ENCODE data around the gene CCDC157. TPM values are rescaled to one million over a fixed set of nuclear protein-coding genes. Genes with fewer than 3 reads are reported as not detected.

Gene CCDC157
- total and polyA plus RNA-seq, 2 donors (not counting 1 experiment from before 2014, with no cell fraction given) = 3.6 to 6.4 TPM

DNA sequence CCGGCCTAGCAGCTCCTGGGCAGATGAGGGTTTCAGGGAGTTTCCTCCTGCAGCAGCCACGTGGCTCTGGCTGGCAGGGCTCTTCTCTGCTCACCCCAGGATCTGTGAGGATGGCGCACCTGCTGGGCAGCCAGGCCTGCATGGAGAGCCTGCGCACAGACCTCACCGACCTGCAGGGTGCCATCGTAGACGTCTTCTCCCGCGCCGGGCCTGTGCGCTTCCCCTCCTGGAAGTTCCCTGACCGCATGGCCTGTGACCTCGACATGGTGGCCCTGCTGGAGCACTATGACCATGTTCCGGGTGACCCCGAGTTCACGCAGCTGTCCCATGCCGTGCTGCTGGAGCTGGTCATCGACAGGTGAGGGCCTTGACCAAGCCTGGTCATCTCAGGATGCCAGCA is 9.1 kb downstream of the CCDC157 start:
- POLR2A ChIA-PET = no interaction called here

GRCh38 chr22:30368420-30368819 is 11.6 kb downstream of the CCDC157 start:
- TF ChIP-seq, protein P1, sequence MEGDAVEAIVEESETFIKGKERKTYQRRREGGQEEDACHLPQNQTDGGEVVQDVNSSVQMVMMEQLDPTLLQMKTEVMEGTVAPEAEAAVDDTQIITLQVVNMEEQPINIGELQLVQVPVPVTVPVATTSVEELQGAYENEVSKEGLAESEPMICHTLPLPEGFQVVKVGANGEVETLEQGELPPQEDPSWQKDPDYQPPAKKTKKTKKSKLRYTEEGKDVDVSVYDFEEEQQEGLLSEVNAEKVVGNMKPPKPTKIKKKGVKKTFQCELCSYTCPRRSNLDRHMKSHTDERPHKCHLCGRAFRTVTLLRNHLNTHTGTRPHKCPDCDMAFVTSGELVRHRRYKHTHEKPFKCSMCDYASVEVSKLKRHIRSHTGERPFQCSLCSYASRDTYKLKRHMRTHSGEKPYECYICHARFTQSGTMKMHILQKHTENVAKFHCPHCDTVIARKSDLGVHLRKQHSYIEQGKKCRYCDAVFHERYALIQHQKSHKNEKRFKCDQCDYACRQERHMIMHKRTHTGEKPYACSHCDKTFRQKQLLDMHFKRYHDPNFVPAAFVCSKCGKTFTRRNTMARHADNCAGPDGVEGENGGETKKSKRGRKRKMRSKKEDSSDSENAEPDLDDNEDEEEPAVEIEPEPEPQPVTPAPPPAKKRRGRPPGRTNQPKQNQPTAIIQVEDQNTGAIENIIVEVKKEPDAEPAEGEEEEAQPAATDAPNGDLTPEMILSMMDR (IDR thresholded peaks at IDR 0.05) = no peak
- no peak for TF ChIP-seq EZH2 (IDR thresholded peaks at IDR 0.05; ENCODE audit: borderline replicate concordance, insufficient read depth, low read depth, low read length, poor library complexity, severe bottlenecking)
- H3K27me3 ChIP-seq (replicated peaks in 1 of 4; ENCODE audit: control extremely low read depth in 1 of 4, control insufficient read depth in 3 of 4, insufficient read depth in 4 of 4, low read length in 3 of 4) = no peaks in the 10 kb centered on the region

More for the DNA sequence above, 9.1 kb downstream of the CCDC157 start:
- H3K27ac ChIP-seq (ENCODE audit: low read length in 2 of 2) = no peak overlapping the region
- H3K4me2 ChIP-seq (replicated peaks; ENCODE audit: low read depth, low read length, poor library complexity, severe bottlenecking) = no peak overlapping the region
- H3K4me1 ChIP-seq (ENCODE audit: control insufficient read depth in 2 of 2, insufficient read depth in 2 of 2, low read length in 2 of 2) = no peaks in the 10 kb centered on the region
- H3K27me3 ChIP-seq (replicated peaks in 1 of 4; ENCODE audit: control extremely low read depth in 1 of 4, control insufficient read depth in 3 of 4, insufficient read depth in 4 of 4, low read length in 3 of 4) = no peaks in the 10 kb centered on the region
- Mint-ChIP-seq H3K27me3 (no peaks in the 10 kb centered on the region), H3K4me1 (no peaks in the 10 kb centered on the region), H3K4me3 (no peak overlapping the region), H3K9me3 (ENCODE audit: insufficient read depth) (no peaks in the 10 kb centered on the region), H3K27ac (no peak overlapping the region)
- H3K9ac ChIP-seq (ENCODE audit: low read length) = no peak overlapping the region
- H3K4me3 ChIP-seq (ENCODE audit: control extremely low read depth in 1 of 5, extremely low read depth in 1 of 5, insufficient read depth in 1 of 5, low read depth in 2 of 5, low read length in 4 of 5) = no peak overlapping the region
- no peaks in the 10 kb centered on the region for H3K9me3 ChIP-seq (ENCODE audit: control extremely low read depth in 1 of 3, control insufficient read depth in 2 of 3, insufficient read depth in 1 of 3, low read length in 2 of 3)
- H3K79me2 ChIP-seq (ENCODE audit: control insufficient read depth, insufficient read depth, low read length) = no peaks in the 10 kb centered on the region
- 95% methylated on average over 18 of the region's 18 CpGs for WGBS (ENCODE audit: insufficient coverage)
- DNase-seq (no peak), ATAC-seq (ENCODE audit: low read depth) (no peak)
- TF ChIP-seq, protein P1 (IDR thresholded peaks at IDR 0.05) = no peak
- TF ChIP-seq EZH2 (IDR thresholded peaks at IDR 0.05; ENCODE audit: borderline replicate concordance, insufficient read depth, low read depth, low read length, poor library complexity, severe bottlenecking) = no peak
- no peaks in the 10 kb centered on the region for H3K36me3 ChIP-seq (replicated peaks in 1 of 2; ENCODE audit: control extremely low read depth in 1 of 2, control insufficient read depth in 1 of 2, extremely low read depth in 1 of 2, insufficient read depth in 2 of 2, low read length in 1 of 2)
- H4K20me1 ChIP-seq (ENCODE audit: control insufficient read depth, insufficient read depth, low read length, poor library complexity, severe bottlenecking) = no peaks in the 10 kb centered on the region
- CTCF ChIA-PET = interaction anchor here (2.0 kb wide), 1 partner anchor 78 kb away, joined by 6 read pairs; the partner anchor contains the start of gene CASTOR1
- H2AFZ ChIP-seq (ENCODE audit: insufficient read depth, low read depth, low read length, poor library complexity, severe bottlenecking) = no peak overlapping the region
- intact Hi-C loops (cut with micrococcal nuclease) = no loop called here

More at GRCh38 chr22:30368420-30368819, 11.6 kb downstream of the CCDC157 start:
- POLR2A ChIA-PET = no interaction called here
- no peak overlapping the region for H3K4me2 ChIP-seq (replicated peaks; ENCODE audit: low read depth, low read length, poor library complexity, severe bottlenecking)
- intact Hi-C loops (cut with micrococcal nuclease) = no loop called here
- no peak overlapping the region for H3K4me3 ChIP-seq (ENCODE audit: control extremely low read depth in 1 of 5, extremely low read depth in 1 of 5, insufficient read depth in 1 of 5, low read depth in 2 of 5, low read length in 4 of 5)
- no peaks in the 10 kb centered on the region for H3K4me1 ChIP-seq (ENCODE audit: control insufficient read depth in 2 of 2, insufficient read depth in 2 of 2, low read length in 2 of 2)
- ATAC-seq (ENCODE audit: low read depth) = no peak
- no peaks in the 10 kb centered on the region for H3K27me3 Mint-ChIP-seq
- H3K27ac Mint-ChIP-seq = no peak overlapping the region
- H3K4me3 Mint-ChIP-seq = no peak overlapping the region
- no peaks in the 10 kb centered on the region for H4K20me1 ChIP-seq (ENCODE audit: control insufficient read depth, insufficient read depth, low read length, poor library complexity, severe bottlenecking)
- H3K9me3 ChIP-seq (ENCODE audit: control extremely low read depth in 1 of 3, control insufficient read depth in 2 of 3, insufficient read depth in 1 of 3, low read length in 2 of 3) = no peaks in the 10 kb centered on the region
- no peaks in the 10 kb centered on the region for H3K36me3 ChIP-seq (replicated peaks in 1 of 2; ENCODE audit: control extremely low read depth in 1 of 2, control insufficient read depth in 1 of 2, extremely low read depth in 1 of 2, insufficient read depth in 2 of 2, low read length in 1 of 2)
- no peak overlapping the region for H2AFZ ChIP-seq (ENCODE audit: insufficient read depth, low read depth, low read length, poor library complexity, severe bottlenecking)
- no peaks in the 10 kb centered on the region for H3K79me2 ChIP-seq (ENCODE audit: control insufficient read depth, insufficient read depth, low read length)
- CTCF ChIA-PET = interaction anchor here (1.1 to 1.9 kb wide), 3 partner anchors 17 to 80 kb away, joined by 4 to 11 read pairs (median 5); partner anchors contain the start of genes CASTOR1 and RNF215
- H3K4me1 Mint-ChIP-seq = no peaks in the 10 kb centered on the region
- H3K9ac ChIP-seq (ENCODE audit: low read length) = no peak overlapping the region
- WGBS (ENCODE audit: insufficient coverage) = 95% methylated on average over 9 of the region's 9 CpGs
- H3K27ac ChIP-seq (ENCODE audit: low read length in 2 of 2) = no peak overlapping the region
- no peak for DNase-seq
- H3K9me3 Mint-ChIP-seq (ENCODE audit: insufficient read depth) = no peaks in the 10 kb centered on the region

Measured in B cell (primary cell).